Measurements from ENCODE around the gene GALR2.

GRCh38 chr17:76046064-76046463, 28.5 kb upstream of the GALR2 start:
- TF ChIP-seq, protein P1, sequence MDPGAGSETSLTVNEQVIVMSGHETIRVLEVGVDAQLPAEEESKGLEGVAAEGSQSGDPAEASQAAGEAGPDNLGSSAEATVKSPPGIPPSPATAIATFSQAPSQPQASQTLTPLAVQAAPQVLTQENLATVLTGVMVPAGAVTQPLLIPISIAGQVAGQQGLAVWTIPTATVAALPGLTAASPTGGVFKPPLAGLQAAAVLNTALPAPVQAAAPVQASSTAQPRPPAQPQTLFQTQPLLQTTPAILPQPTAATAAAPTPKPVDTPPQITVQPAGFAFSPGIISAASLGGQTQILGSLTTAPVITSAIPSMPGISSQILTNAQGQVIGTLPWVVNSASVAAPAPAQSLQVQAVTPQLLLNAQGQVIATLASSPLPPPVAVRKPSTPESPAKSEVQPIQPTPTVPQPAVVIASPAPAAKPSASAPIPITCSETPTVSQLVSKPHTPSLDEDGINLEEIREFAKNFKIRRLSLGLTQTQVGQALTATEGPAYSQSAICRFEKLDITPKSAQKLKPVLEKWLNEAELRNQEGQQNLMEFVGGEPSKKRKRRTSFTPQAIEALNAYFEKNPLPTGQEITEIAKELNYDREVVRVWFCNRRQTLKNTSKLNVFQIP (CRISPR knock-in tag; IDR thresholded peaks at IDR 0.05; ENCODE audit: borderline replicate concordance, low read depth): no peak
- TF ChIP-seq CSDC2 (CRISPR knock-in tag; IDR thresholded peaks at IDR 0.05): no peak
- TF ChIP-seq, protein P2, sequence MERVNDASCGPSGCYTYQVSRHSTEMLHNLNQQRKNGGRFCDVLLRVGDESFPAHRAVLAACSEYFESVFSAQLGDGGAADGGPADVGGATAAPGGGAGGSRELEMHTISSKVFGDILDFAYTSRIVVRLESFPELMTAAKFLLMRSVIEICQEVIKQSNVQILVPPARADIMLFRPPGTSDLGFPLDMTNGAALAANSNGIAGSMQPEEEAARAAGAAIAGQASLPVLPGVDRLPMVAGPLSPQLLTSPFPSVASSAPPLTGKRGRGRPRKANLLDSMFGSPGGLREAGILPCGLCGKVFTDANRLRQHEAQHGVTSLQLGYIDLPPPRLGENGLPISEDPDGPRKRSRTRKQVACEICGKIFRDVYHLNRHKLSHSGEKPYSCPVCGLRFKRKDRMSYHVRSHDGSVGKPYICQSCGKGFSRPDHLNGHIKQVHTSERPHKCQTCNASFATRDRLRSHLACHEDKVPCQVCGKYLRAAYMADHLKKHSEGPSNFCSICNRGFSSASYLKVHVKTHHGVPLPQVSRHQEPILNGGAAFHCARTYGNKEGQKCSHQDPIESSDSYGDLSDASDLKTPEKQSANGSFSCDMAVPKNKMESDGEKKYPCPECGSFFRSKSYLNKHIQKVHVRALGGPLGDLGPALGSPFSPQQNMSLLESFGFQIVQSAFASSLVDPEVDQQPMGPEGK (CRISPR knock-in tag; IDR thresholded peaks at IDR 0.05; ENCODE audit: borderline replicate concordance): no peak
- TF ChIP-seq RARB (CRISPR knock-in tag; IDR thresholded peaks at IDR 0.05): no peak
- TF ChIP-seq TCF4 (CRISPR knock-in tag; IDR thresholded peaks at IDR 0.05; ENCODE audit: borderline replicate concordance): no peak
- TF ChIP-seq ZNF565 (CRISPR knock-in tag; conservative IDR thresholded peaks at IDR 0.05; ENCODE audit: low read depth): no peak
- TF ChIP-seq ZFP3 (CRISPR knock-in tag; IDR thresholded peaks at IDR 0.05): no peak
- TF ChIP-seq ARNTL (CRISPR knock-in tag; IDR thresholded peaks at IDR 0.05; ENCODE audit: borderline replicate concordance, low read depth): no peak
